HepG2 (cell line): ENCODE data around the gene FER1L5. TPM values are rescaled to one million over a fixed set of nuclear protein-coding genes. Genes with fewer than 3 reads are reported as not detected.
A peak's percentile ranks its signal among the peaks of the same experiment; 100 is the strongest.

Source experiments
- ATF7 ChIP-seq, 2 experiments: fragments of 450-650 bp in 1 of 2; sonication (generic) in 1 of 2; formaldehyde crosslinking in 1 of 2; IDR thresholded peaks; 2 replicates each; pipeline versions ENCODE4 v1.4.0 to v1.6.1; 2016 to 2020; ENCODE audit warnings: antibody characterized with exemption in 1 of 2, mild to moderate bottlenecking in 1 of 2, missing genetic modification reagents in 1 of 2
- BATF2 ChIP-seq: sonication (generic); formaldehyde crosslinking; IDR thresholded peaks from 2 replicates; pipeline ENCODE4 v1.8.0; 2022; ENCODE audit warnings: mild to moderate bottlenecking, missing genetic modification reagents, moderate library complexity
- FOXK2 ChIP-seq: fragments of 450-650 bp; IDR thresholded peaks from 2 replicates; pipeline ENCODE4 v1.6.1; 2016
- HNRNPL ChIP-seq: fragments of 200-400 bp; formaldehyde crosslinking; IDR thresholded peaks from 2 replicates; pipeline ENCODE4 v1.6.1; 2017; ENCODE audit warnings: mild to moderate bottlenecking, low read depth, low read length
- HNRNPLL ChIP-seq: fragments of 200-400 bp; formaldehyde crosslinking; IDR thresholded peaks from 2 replicates; pipeline ENCODE4 v1.6.1; 2017; ENCODE audit warnings: mild to moderate bottlenecking, low read depth, low read length; ENCODE audit not compliant: poor library complexity, severe bottlenecking
- IKZF1 ChIP-seq: fragments of 450-650 bp; IDR thresholded peaks from 2 replicates; pipeline ENCODE4 v1.7.1; 2016
- IRF1 ChIP-seq: sonication (generic); formaldehyde crosslinking; IDR thresholded peaks from 2 replicates; pipeline ENCODE4 v1.4.0; 2020; ENCODE audit warnings: low read depth, mild to moderate bottlenecking, missing genetic modification reagents
- KLF15 ChIP-seq: sonication (generic); formaldehyde crosslinking; IDR thresholded peaks from 2 replicates; pipeline ENCODE4 v1.8.1; 2023; ENCODE audit warnings: borderline replicate concordance, mild to moderate bottlenecking, inconsistent platforms, missing genetic modification reagents, mixed read lengths
- MAF1 ChIP-seq: sonication (generic); formaldehyde crosslinking; IDR thresholded peaks from 2 replicates; pipeline ENCODE4 v1.5.0; 2020; ENCODE audit warnings: missing genetic modification reagents, borderline replicate concordance
- MAFF ChIP-seq: IDR thresholded peaks from 2 replicates; pipeline ENCODE4 v1.6.1; 2011; ENCODE audit warnings: low read depth, low read length, improper control_type of control experiment
- MIXL1 ChIP-seq: IDR thresholded peaks from 2 replicates; pipeline ENCODE4 v1.6.1; 2016
- MXD1 ChIP-seq: sonication (generic); formaldehyde crosslinking; IDR thresholded peaks from 2 replicates; pipeline ENCODE4 v1.4.0; 2020; ENCODE audit warnings: mild to moderate bottlenecking, missing genetic modification reagents
- RAD21 ChIP-seq: fragments of 450-650 bp; formaldehyde crosslinking; IDR thresholded peaks from 2 replicates; pipeline ENCODE4 v1.5.0; 2020; ENCODE audit warnings: mild to moderate bottlenecking
- SSRP1 ChIP-seq: IDR thresholded peaks from 2 replicates; pipeline ENCODE4 v1.6.1; 2016; ENCODE audit warnings: control low read depth
- ZBTB43 ChIP-seq: sonication (generic); formaldehyde crosslinking; conservative IDR thresholded peaks from 2 replicates; pipeline ENCODE4 v1.4.0; 2020; ENCODE audit warnings: missing genetic modification reagents
- ZNF318 ChIP-seq: sonication (generic); formaldehyde crosslinking; IDR thresholded peaks from 2 replicates; pipeline ENCODE4 v1.4.0; 2020; ENCODE audit warnings: mild to moderate bottlenecking, missing genetic modification reagents
- ZSCAN9 ChIP-seq: IDR thresholded peaks from 2 replicates; pipeline ENCODE4 v1.6.1; 2016; ENCODE audit warnings: borderline replicate concordance
- polyA plus RNA-seq, 8 experiments: library from polyadenylated mRNA; depleted of rRNA in 3 of 8; stranded (reverse) in 7 of 8; unstranded in 1 of 8; fragments of >200 nt; fragmentation: Illumina TruSeq in 4 of 8; extraction: Trizol in 4 of 8; gene quantifications; 2 replicates each; pipeline versions ENCODE4 v1.2.1 to v1.2.3, GENCODE V29; 2011 to 2016; ENCODE audit warnings: low read depth in 4 of 8, missing spikeins in 1 of 8, mixed read lengths in 1 of 8; ENCODE audit not compliant: insufficient read depth in 1 of 8
- total RNA-seq, 5 experiments: library from RNA; depleted of rRNA; stranded (reverse); fragments of >200 nt; fragmentation: Illumina TruSeq; extraction: Trizol; gene quantifications; 2 replicates each; pipeline ENCODE4 v1.2.3, GENCODE V29; 2016; ENCODE audit warnings: low read depth in 1 of 5

The FER1L5 gene
- total and polyA plus RNA-seq, 2 of the 13 experiments (the other 11 are each of a cell fraction or from before 2014, with no cell fraction given), result 0.02 to 0.08 TPM

GRCh38 chr2:96601382-96602292 is 40.9 kb upstream of the FER1L5 start (continued):
- TF ChIP-seq ATF7 (IDR thresholded peaks at IDR 0.05), result no peak
- peak; percentile 78; the same call in 1 of the 2 replicates for TF ChIP-seq ATF7 (CRISPR knock-in tag; IDR thresholded peaks at IDR 0.05)
- no peak for TF ChIP-seq HNRNPLL
- no peak for TF ChIP-seq MAF1 (CRISPR knock-in tag)
- peak; percentile 83 for TF ChIP-seq MIXL1 (CRISPR knock-in tag)
- TF ChIP-seq ZNF318 (CRISPR knock-in tag), result 0 out of 2 replicates have a peak, but pooled peaks have one; percentile 24
- TF ChIP-seq ZBTB43 (CRISPR knock-in tag), result no peak; the same call in 1 of the 2 replicates
- peak; percentile 68; the same call in 1 of the 2 replicates for TF ChIP-seq FOXK2
- TF ChIP-seq SSRP1 (CRISPR knock-in tag), result no peak
- 0 out of 2 replicates have a peak, but pooled peaks have one; percentile 3 for TF ChIP-seq MAFF
- no peak; the same call in 1 of the 2 replicates for TF ChIP-seq ZSCAN9
- no peak for TF ChIP-seq IKZF1
- no peak for TF ChIP-seq KLF15 (CRISPR knock-in tag)
- no peak for TF ChIP-seq MXD1
- TF ChIP-seq RAD21 (CRISPR knock-in tag), result no peak; the same call in 1 of the 2 replicates
- no peak for TF ChIP-seq BATF2 (CRISPR knock-in tag)
- TF ChIP-seq IRF1 (CRISPR knock-in tag), result no peak; the same call in 1 of the 2 replicates
- no peak for TF ChIP-seq HNRNPL
